HG03025 (cell line): ENCODE measurements around the gene RNF175.
"Not testable (repeated sequence)": the region's sequence is repeated elsewhere in the genome, so short reads cannot be mapped to it uniquely, and the experiment has no call there.

Experiments used
- ATAC-seq: cut with Tn5 transposase; IDR thresholded peaks from one replicate; pipeline ENCODE4 v1.9.1; 2021; ENCODE audit warnings: mild to moderate bottlenecking, moderate library complexity; ENCODE audit not compliant: unreplicated experiment, low FRiP score

The RNF175 gene

DNA sequence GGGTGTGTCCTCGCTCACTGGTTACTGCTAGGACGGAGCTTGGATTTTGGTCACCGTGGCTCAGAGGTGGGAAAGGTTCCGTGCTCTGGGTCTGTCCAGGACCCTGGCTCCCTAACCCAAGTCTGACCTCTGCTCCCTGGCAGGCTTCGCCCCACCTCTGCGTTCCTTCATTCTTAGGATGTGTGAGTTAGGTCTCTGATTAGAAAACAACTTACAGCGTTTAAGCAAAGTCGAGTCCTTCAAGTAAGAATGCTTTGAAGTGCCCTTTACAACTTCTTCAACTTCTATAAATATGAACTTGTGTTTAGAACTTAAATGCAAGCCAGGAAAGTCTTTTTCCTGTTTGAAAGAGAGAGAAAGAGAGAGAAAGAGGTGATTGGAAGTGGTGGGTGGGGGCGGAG lies 74.9 kb downstream of the RNF175 start:
- no peak for ATAC-seq

- ATAC-seq: no peak
Measured at GRCh38 chr4:153684182-153684970, 75.4 kb downstream of the RNF175 start, which contains the start of gene TLR2. TLR2 (plus strand) TSS chr4:153684280; CDS start chr4:153702908, 18,628 bp downstream.

GRCh38 chr4:153683763-153684181 lies 76.1 kb downstream of the RNF175 start:
- ATAC-seq: no peak

- no peak for ATAC-seq
Measured at GRCh38 chr4:153679486-153679885, 80.3 kb downstream of the RNF175 start.

GRCh38 chr4:153676984-153677383 lies 82.8 kb downstream of the RNF175 start:
- ATAC-seq: no peak

- no peak for ATAC-seq
Measured at GRCh38 chr4:153676486-153676885, 83.3 kb downstream of the RNF175 start.

- no peak for ATAC-seq
Measured at GRCh38 chr4:153669838-153670237, 90.0 kb downstream of the RNF175 start.

GRCh38 chr4:153668647-153669046 lies 91.2 kb downstream of the RNF175 start:
- no peak for ATAC-seq

DNA sequence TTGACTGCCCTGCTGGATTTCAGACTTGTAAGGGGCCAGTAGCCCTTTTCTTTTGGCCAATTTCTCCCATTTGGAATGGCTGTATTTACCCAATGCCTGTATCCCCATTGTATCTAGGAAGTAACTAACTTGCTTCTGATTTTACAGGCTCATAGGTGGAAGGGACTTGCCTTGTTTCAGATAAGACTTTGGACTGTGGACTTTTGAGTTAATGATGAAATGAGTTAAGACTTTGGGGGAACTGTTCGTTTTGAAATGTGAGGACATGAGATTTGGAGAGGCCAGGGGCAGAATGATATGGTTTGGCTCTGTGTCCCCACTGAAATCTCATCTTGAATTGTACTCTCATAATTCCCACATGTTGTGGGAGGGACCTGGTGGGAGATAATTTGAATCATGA lies 93.3 kb downstream of the RNF175 start:
- not testable (repeated sequence) for ATAC-seq

DNA sequence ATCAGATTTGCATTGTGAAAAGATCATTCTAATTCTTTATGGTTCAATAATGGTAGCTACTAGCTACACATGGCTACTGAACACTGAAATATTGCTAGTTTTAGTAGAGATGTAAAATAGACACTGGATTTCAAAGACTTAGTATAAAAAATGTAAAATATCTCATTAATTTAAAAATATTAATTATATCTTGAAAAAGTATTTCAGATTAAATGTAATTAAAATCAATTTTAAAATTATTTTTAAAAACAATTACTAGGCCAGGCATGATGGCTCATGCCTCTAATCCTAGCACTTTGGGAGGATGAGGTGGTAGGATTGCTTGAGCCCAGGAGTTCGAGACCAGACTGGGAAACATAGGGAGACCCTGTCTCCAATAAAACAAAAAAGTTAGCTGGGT lies 96.2 kb downstream of the RNF175 start:
- ATAC-seq: no peak

DNA sequence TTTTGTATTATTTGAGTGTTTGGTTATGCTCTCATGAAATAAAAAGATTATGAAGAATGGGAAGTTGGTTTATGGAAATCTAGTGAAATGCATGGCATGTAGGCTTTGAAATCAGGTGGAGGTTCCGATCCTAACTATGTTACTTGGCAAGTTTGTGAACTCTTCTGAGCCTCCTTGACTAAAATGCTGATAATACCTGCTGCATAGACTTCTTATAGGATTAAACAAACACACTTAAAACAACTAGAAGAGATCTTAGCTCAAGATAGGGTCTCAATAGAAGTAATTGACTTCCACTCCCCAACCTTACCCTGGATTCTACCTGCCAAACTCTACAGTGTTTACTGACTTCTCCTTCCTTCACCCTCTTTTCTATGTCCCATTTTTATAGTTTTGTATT lies 97.9 kb downstream of the RNF175 start:
- ATAC-seq: no peak

- ATAC-seq: no peak
Measured at GRCh38 chr4:153661215-153661822, 98.5 kb downstream of the RNF175 start.
